ENCODE results near the gene CDKAL1. TPM values are rescaled to one million over a fixed set of nuclear protein-coding genes. Genes with fewer than 3 reads are reported as not detected.

CDKAL1 gene
- total and polyA plus RNA-seq, 9 of the 15 experiments (the other 6 are each of a cell fraction or from before 2014, with no cell fraction given), result 11.2 to 36.3 (median 20.1) TPM

- no peak for TF ChIP-seq CTCF (IDR thresholded peaks at IDR 0.05 in 2 of 3, conservative IDR thresholded peaks at IDR 0.05 in 1 of 3; ENCODE audit: insufficient read depth in 2 of 3, low read depth in 1 of 3, low read length in 3 of 3)
- no peak for TF ChIP-seq FOXK1 (CRISPR knock-in tag; IDR thresholded peaks at IDR 0.05; ENCODE audit: borderline replicate concordance)
- peak; percentile 75 for TF ChIP-seq VEZF1 (CRISPR knock-in tag; IDR thresholded peaks at IDR 0.05)
- TF ChIP-seq ZNF830 (CRISPR knock-in tag; IDR thresholded peaks at IDR 0.05), result no peak
- TF ChIP-seq MEF2D (tag; conservative IDR thresholded peaks at IDR 0.05; ENCODE audit: low read depth), result peak; percentile 62; the same call in 1 of the 2 replicates
- peak; percentile 53; the same call in 1 of the 2 replicates for TF ChIP-seq GATA2 (CRISPR knock-in tag; IDR thresholded peaks at IDR 0.05)
- TF ChIP-seq ZBTB1 (CRISPR knock-in tag; IDR thresholded peaks at IDR 0.05; ENCODE audit: borderline replicate concordance, low read depth), result no peak
- TF ChIP-seq TRIM24 (IDR thresholded peaks at IDR 0.05), result peak; percentile 70 to 87
- TF ChIP-seq NCOA2 (IDR thresholded peaks at IDR 0.05; ENCODE audit: partially characterized antibody in 2 of 2), result peak; percentile 59 to 67
- no peak for TF ChIP-seq OTX1 (CRISPR knock-in tag; IDR thresholded peaks at IDR 0.05)
- TF ChIP-seq, protein P1, sequence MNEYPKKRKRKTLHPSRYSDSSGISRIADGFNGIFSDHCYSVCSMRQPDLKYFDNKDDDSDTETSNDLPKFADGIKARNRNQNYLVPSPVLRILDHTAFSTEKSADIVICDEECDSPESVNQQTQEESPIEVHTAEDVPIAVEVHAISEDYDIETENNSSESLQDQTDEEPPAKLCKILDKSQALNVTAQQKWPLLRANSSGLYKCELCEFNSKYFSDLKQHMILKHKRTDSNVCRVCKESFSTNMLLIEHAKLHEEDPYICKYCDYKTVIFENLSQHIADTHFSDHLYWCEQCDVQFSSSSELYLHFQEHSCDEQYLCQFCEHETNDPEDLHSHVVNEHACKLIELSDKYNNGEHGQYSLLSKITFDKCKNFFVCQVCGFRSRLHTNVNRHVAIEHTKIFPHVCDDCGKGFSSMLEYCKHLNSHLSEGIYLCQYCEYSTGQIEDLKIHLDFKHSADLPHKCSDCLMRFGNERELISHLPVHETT (CRISPR knock-in tag; conservative IDR thresholded peaks at IDR 0.05 in 1 of 2, IDR thresholded peaks at IDR 0.05 in 1 of 2), result peak in 1 of 2 experiments; percentile 71; a peak in 1 of 4 replicates
- no peak for TF ChIP-seq SPI1 (IDR thresholded peaks at IDR 0.05; ENCODE audit: borderline replicate concordance, low read depth, low read length)
- TF ChIP-seq MTA1 (IDR thresholded peaks at IDR 0.05; ENCODE audit: borderline replicate concordance), result peak; percentile 65; the same call in 1 of the 2 replicates
- TF ChIP-seq NR4A1 (CRISPR knock-in tag; IDR thresholded peaks at IDR 0.05), result no peak
- 0 out of 2 replicates have a peak, but pooled peaks have one; percentile 23 for TF ChIP-seq NR4A1 (tag; IDR thresholded peaks at IDR 0.05)
- no peak for TF ChIP-seq FIP1L1 (IDR thresholded peaks at IDR 0.05; ENCODE audit: low read depth, low read length, poor library complexity, severe bottlenecking)
- no peak for TF ChIP-seq MXD1 (CRISPR knock-in tag; IDR thresholded peaks at IDR 0.05; ENCODE audit: borderline replicate concordance, poor library complexity, severe bottlenecking)
- no peak for TF ChIP-seq SIN3B (IDR thresholded peaks at IDR 0.05; ENCODE audit: low read depth)
- peak; percentile 78 for TF ChIP-seq POLR2AphosphoS5 (IDR thresholded peaks at IDR 0.05; ENCODE audit: control insufficient read depth, insufficient read depth, low read depth, low read length)
- TF ChIP-seq E2F5 (CRISPR knock-in tag; IDR thresholded peaks at IDR 0.05), result no peak
- TF ChIP-seq TAF9B (IDR thresholded peaks at IDR 0.05; ENCODE audit: partially characterized antibody), result no peak
Measured at GRCh38 chr6:20846602-20847028, 312.4 kb downstream of the CDKAL1 start (continued).

All from K562 (cell line).